OCI-LY7 (cell line): Measurements from ENCODE around the gene OR1J2.

Experiments used
- CTCF ChIP-seq: fragments of 200-600 bp; sonication (generic); conservative IDR thresholded peaks from 2 replicates; pipeline ENCODE4 v1.5.1; 2014; ENCODE audit warnings: mild to moderate bottlenecking, antibody characterized with exemption, low read length, moderate library complexity, mixed read lengths
- EZH2phosphoT487 ChIP-seq: fragments of 200-600 bp; sonication (generic); IDR thresholded peaks from 2 replicates; pipeline ENCODE4 v1.6.1; 2018; ENCODE audit warnings: low read depth, borderline replicate concordance, mild to moderate bottlenecking, mixed run types, antibody characterized with exemption, low read length, moderate library complexity, mixed read lengths

DNA sequence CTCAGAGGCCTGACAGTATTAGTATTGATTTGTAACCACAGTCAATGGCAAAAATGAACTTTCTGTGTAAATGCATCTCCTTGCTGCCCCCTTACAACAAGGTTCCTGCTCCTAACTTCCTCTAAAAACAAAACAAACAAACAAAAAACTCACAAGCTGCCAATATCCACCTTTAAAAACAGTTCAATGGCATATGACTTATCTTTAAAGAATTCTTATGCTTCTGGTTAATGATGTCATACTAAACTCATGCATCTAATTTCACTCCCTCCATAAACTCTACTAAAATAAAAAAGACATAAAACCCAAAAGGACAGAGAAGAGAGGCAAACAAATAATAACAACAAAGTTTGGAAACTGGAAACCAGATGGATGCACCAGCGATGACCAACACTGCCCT lies 25.5 kb downstream of the OR1J2 start:
- no peak for TF ChIP-seq CTCF
- TF ChIP-seq EZH2phosphoT487 = no peak
